GM12872 (cell line): ENCODE measurements around the gene AKR1A1.

Experiments used
- CTCF ChIP-seq: IDR thresholded peaks from 3 replicates; pipeline ENCODE4 v1.5.1; 2011; ENCODE audit warnings: low read depth, mild to moderate bottlenecking, low read length, moderate library complexity; ENCODE audit not compliant: insufficient read depth

AKR1A1 gene

DNA sequence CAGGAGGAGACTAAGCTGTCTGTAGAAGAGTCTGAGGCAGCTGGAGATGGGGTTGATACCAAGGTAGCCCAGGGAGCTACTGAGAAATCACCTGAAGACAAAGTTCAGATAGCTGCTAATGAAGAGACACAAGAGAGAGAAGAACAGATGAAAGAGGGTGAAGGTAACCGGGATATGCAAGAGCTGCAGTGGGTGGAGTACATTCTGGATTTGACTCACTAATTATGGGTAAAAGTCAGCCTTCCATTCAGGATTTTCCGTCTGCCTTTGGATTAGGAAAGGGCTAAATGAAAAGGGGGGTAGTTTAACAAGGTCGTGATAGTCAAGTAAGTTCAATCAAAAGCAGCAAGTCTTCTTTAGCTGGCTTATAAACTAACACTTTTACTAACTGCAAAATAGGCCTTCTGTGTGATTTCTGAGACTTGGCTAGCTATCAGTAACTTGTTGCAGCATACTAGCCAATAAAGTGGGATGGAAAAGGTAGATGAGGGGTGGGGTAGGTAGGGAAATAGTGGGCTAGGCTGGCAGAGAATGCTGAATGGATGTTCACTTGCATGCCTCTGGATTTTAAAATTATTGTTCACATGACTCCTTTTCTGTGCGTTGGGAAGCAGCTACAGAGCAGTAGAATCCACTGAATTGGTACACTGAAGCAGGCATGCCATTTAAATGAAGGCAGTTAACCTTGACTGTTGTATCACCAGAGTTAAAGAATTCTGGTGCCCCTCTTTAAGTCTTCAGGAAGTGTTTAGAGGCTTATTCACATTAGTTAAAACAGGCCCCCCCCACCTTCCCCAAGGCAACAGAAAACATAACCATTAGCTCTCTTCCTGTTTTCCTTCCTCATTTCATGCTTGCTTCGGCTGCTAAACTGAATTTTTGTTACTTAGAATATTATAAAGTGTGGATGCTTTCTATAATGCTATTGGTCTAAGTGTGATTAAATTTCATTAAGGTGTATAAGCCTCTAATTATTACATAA, 57.8 kb downstream of the AKR1A1 start:
- TF ChIP-seq CTCF: no peak

DNA sequence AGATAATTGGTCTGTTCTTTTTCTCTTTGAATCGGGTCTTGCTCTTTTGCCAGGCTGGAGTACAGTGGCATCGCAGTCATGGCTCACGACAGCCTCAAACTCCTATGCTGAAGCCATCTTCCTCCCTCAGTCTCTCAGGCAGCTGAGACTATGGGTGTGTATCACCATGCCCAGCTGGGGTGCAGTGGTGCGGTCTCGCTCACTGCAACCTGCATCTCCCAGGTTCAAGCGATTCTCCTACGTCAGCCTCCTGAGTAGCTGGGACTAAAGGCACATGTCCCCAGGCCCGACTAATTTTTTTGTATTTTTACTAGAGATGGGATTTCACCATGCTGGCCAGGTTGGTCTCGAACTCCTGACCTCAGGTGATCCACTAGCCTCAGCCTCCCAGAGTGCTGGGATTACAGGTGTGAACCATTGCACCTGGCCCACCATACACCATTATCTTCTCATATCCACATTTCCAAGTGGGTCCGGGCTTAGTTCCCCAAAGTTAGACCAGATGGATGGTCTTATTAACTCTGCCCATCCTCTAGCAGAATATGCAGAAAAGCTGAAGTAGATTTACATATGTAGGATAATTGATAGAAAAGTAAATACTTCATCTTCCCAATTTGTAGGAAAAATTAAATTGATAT, 60.1 kb downstream of the AKR1A1 start:
- TF ChIP-seq CTCF: no peak

DNA sequence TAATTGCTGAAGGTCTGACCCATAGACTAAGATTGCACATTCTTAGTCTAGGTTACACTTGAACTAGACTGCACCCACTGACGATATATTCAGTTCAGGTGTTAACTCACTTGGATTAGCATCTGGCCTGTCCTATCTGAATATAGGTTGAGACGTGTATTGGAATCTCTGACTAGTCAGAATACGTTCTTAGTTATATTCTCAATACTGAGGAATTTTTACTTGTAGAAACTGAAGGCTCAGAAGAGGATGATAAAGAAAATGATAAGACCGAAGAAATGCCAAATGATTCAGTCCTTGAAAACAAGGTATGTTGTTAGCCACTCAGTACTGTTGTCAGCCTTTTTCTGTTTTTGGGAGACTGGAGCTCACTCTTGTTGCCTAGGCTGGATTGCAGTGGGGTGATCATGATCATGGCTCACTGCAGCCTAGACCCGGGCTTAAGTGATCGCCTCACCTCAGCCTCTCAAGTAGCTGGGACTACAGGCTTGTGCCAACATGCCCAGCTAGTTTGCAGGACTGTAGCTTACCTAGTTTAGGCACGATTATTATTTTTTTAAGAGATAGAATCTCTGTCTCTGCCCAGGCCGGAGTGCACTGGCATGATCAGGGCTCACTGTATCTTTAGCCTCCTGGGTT, 62.4 kb downstream of the AKR1A1 start:
- no peak for TF ChIP-seq CTCF

GRCh38 chr1:45615885-45616284, 65.3 kb downstream of the AKR1A1 start:
- TF ChIP-seq CTCF: no peak

GRCh38 chr1:45617618-45618017, 67.0 kb downstream of the AKR1A1 start:
- TF ChIP-seq CTCF: no peak

DNA sequence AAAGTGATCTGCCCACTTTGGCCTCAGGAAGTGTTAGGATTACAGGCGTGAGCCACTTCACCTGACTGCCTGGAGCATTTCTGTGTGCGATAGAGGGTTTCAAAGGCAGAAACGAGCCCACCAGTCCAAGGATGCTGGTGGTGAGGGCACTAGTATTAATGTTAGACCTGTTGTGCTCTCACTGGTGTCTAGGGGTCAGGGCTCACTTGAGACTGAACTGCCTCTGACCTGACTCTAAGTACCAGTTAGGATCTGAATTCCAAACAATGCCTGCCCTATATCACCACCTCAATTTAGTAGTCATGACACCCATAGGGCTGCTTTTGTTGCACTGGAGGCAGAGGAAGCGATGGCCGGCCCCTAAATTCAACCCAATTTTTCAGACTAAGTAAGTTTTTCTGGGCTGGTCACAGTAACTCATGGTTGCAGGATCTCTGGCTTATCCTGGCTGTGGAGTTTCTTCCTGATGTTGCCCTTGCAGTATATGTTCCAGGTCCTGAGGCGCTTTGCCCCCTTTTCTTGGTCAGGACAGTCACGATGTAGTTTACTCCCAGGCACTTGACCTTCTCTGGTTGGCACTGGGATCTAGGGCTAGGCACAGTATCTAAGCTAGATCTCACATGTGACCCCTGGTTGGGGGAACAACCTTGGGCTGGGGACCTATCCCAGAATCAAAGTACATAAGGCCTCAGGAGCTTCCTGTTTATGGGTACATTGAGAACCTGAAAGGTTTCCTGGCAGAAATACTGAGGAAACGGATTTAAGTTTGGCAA, 68.7 kb downstream of the AKR1A1 start:
- TF ChIP-seq CTCF: no peak
